Measurements from ENCODE around the gene TIMM29. TPM values are rescaled to one million over a fixed set of nuclear protein-coding genes. Genes with fewer than 3 reads are reported as not detected.

TIMM29 gene
- total RNA-seq, 1 donor from 2014 or later: 50.2 TPM

DNA sequence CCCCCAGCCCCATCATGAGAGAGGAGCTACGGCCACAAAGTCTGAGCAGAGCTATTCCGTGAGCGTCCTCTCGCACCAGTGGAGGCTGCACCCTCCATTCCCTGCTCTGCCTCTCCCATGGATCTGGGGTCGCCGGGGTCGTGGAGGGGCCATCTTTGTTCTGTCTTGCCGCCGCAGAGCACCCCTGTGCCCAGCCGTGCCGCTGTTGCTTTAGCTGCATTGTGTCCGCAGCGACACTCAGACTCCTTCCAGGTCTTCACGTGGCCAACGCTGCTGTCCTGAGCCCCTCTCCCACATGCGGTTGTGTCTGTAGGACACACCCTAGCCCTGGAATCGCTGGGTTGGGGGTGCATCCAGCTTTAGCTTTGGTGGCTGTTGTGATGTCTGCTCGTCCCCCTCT is 16.0 kb upstream of the TIMM29 start:
- no peak overlapping the region for H3K4me3 ChIP-seq (ENCODE audit: low read depth, low read length)
- DNase-seq (ENCODE audit: low read depth): no peak
- TF ChIP-seq, protein P1, sequence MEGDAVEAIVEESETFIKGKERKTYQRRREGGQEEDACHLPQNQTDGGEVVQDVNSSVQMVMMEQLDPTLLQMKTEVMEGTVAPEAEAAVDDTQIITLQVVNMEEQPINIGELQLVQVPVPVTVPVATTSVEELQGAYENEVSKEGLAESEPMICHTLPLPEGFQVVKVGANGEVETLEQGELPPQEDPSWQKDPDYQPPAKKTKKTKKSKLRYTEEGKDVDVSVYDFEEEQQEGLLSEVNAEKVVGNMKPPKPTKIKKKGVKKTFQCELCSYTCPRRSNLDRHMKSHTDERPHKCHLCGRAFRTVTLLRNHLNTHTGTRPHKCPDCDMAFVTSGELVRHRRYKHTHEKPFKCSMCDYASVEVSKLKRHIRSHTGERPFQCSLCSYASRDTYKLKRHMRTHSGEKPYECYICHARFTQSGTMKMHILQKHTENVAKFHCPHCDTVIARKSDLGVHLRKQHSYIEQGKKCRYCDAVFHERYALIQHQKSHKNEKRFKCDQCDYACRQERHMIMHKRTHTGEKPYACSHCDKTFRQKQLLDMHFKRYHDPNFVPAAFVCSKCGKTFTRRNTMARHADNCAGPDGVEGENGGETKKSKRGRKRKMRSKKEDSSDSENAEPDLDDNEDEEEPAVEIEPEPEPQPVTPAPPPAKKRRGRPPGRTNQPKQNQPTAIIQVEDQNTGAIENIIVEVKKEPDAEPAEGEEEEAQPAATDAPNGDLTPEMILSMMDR (conservative IDR thresholded peaks at IDR 0.05; ENCODE audit: low read depth, low read length): no peak

DNA sequence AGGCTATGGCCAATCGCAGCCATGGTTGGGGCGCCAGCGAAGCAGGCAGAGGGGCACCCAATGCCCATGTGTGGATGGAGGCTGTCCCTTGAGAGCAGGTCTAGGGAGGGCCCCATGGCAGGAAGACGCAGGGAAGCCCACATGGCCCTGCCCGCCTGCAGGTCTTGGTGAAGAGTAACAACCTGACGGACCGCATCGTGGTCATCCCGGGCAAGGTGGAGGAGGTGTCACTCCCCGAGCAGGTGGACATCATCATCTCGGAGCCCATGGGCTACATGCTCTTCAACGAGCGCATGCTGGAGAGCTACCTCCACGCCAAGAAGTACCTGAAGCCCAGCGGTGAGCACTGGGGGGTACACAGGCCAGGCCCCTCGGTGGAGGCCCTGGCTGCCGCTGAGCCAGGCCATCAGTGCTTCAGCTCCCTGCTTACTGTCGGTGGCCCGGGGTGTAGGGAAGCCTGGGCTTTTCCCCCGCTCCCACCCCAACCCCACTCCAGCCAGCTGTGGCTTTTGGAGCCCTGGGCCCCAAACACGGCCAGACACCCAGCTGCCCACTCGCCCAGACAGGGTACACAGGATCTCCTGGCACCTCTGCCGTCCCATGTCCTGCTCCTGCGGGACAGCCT is 14.8 kb upstream of the TIMM29 start:
- no peak overlapping the region for H3K4me3 ChIP-seq (ENCODE audit: low read depth, low read length)
- TF ChIP-seq, protein P1 (conservative IDR thresholded peaks at IDR 0.05; ENCODE audit: low read depth, low read length): no peak
- DNase-seq (ENCODE audit: low read depth): no peak

DNA sequence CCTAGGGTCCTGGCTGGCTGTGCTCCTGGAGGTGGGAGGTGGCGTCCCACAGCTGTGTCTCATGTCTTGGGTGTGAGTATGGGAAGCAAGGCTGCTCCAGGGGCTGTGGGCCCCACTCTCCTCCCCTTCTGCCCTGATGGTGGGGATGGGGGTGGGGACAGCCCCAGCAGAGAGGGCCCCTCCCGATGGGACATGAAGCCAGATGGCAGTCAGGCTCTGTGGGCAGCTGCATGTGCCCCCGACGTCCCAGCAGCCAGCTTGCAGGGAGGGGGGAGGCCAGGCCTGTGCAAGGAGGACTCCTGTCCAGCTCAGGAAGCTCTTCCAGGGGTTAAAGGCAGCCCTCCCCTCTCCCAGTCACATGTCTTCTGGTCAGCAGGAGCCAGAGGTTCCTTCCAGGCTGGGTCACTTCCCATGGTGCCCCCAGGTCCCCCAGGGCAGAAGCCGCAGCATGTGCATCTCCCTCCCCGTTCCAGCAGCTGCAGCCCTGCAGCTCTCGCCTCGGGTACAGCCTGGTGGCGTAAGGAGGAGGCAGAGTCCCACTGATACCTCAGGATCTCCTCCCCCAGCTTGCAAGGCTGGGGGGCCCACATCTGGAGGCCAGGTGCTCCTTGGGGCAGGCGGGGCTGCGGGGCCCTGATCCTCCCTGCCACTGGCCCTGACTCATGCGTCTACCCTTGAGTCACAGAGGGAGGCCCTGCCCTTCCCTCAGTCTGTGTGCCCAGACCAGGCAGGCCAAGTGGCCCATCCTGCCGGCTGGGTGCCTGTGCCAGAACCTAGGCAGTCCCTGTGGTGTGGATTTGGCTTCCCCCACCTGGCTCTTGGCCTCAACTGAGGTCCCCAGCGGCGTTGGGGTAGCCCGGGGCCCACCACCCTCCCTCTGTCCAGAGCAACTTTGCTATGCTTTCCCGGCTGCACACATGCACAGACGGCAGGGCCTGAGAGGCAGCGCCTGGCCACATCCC is 13.2 kb upstream of the TIMM29 start:
- no peak overlapping the region for H3K4me3 ChIP-seq (ENCODE audit: low read depth, low read length)
- TF ChIP-seq, protein P1 (conservative IDR thresholded peaks at IDR 0.05; ENCODE audit: low read depth, low read length): no peak
- no peak for DNase-seq (ENCODE audit: low read depth)

DNA sequence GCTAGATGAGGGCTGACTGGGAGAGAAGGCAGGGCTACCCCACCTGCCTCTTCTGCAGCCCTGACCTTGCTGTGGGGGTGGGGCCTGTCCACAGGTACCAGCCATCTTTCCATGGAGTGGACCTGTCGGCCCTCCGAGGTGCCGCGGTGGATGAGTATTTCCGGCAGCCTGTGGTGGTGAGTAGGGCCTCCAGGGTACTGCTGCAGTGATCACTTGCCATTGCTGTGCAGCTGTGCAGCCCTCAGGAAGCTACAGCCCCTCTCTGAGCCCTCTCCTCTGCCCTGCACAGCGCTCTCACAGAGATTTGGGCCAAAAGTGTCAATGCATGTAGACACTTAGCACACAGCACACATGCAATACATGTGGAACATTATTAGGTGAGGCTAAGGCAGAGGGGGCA is 12.0 kb upstream of the TIMM29 start:
- TF ChIP-seq, protein P1 (conservative IDR thresholded peaks at IDR 0.05; ENCODE audit: low read depth, low read length): no peak
- no peak overlapping the region for H3K4me3 ChIP-seq (ENCODE audit: low read depth, low read length)
- DNase-seq (ENCODE audit: low read depth): no peak

DNA sequence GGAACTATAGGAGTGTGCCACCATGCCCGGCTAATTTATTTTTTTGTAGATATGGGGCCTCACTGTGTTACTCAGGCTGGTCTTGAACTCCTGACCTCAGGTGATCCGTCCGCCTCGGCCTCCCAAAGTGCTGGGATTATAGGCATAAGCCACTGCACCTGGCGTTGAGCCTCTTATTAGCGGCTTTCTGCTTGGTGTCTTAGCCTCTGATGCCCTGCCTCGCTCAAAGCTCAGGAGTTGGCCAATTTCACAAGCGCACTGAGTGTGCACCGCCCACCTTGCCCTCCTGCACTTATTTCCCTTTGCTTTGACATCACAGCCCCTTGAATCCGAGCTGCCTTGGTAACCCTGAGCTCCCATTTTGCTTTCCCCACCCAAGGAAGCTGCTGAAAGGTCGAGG is 10.3 kb upstream of the TIMM29 start:
- H3K4me3 ChIP-seq (ENCODE audit: low read depth, low read length): no peak overlapping the region
- DNase-seq (ENCODE audit: low read depth): no peak
- TF ChIP-seq, protein P1 (conservative IDR thresholded peaks at IDR 0.05; ENCODE audit: low read depth, low read length): no peak

DNA sequence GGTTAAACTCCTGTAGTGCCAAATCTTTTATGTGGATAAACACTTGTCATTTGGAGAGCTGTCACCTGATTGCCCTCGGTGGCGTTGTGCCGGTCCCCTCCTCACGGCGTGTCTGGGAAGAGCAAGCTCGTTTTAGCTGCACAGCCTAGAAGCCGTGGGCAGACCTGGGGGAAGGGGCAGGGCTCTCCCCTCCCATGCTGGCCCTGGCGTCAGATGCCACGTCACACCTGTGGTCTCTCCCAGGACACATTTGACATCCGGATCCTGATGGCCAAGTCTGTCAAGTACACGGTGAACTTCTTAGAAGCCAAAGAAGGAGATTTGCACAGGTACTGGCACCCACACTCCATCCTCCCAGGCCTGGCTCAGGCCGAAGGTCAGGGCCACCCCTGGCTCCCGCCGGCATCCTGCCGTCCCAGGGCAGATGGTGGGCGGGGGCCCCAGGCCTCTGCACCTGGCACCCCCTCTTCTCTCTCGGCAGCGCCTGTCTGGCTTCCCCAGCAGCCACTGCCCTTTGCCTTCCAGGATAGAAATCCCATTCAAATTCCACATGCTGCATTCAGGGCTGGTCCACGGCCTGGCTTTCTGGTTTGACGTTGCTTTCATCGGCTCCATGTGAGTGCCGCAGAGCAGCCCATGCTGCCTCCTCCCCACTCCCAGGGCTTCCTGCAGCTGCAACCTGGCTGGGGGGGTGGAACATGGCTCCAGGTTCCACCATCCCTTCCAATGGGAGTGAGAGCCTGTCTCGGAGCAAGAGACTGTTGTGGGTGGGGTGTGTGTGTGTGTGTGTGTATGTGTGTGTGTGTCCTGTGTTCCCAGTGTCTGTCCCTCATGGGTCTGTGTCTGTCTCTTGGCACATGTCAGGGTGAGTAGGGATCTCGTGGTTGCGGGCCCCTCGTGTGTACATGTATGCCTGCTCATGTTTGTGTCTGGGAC is 9.0 kb upstream of the TIMM29 start:
- H3K4me3 ChIP-seq (ENCODE audit: low read depth, low read length): no peak overlapping the region
- TF ChIP-seq, protein P1 (conservative IDR thresholded peaks at IDR 0.05; ENCODE audit: low read depth, low read length): no peak
- DNase-seq (ENCODE audit: low read depth): no peak
